ENCODE data around the gene MAP3K20.

GRCh38 chr2:173216051-173216450, 140.4 kb downstream of the MAP3K20 start:
- TF ChIP-seq, protein P1, sequence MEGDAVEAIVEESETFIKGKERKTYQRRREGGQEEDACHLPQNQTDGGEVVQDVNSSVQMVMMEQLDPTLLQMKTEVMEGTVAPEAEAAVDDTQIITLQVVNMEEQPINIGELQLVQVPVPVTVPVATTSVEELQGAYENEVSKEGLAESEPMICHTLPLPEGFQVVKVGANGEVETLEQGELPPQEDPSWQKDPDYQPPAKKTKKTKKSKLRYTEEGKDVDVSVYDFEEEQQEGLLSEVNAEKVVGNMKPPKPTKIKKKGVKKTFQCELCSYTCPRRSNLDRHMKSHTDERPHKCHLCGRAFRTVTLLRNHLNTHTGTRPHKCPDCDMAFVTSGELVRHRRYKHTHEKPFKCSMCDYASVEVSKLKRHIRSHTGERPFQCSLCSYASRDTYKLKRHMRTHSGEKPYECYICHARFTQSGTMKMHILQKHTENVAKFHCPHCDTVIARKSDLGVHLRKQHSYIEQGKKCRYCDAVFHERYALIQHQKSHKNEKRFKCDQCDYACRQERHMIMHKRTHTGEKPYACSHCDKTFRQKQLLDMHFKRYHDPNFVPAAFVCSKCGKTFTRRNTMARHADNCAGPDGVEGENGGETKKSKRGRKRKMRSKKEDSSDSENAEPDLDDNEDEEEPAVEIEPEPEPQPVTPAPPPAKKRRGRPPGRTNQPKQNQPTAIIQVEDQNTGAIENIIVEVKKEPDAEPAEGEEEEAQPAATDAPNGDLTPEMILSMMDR (IDR thresholded peaks at IDR 0.05), result no peak
- TF ChIP-seq POLR2A (IDR thresholded peaks at IDR 0.05), result no peak

Data from thyroid gland (tissue), 4 donors.